GM12878 (cell line): ENCODE data around the gene NRSN2. TPM values are rescaled to one million over a fixed set of nuclear protein-coding genes. Genes with fewer than 3 reads are reported as not detected.

ENCODE experiments used
- CREB1 ChIP-seq: IDR thresholded peaks from 2 replicates; pipeline ENCODE4 v1.6.1; 2012; ENCODE audit warnings: low read depth, mild to moderate bottlenecking, inconsistent platforms
- DPF2 ChIP-seq: fragments of 450-650 bp; IDR thresholded peaks from 2 replicates; pipeline ENCODE4 v1.6.1; 2017; ENCODE audit warnings: mild to moderate bottlenecking
- EZH2 ChIP-seq: IDR thresholded peaks from 2 replicates; pipeline ENCODE4 v1.6.1; 2012; ENCODE audit warnings: low read depth, mild to moderate bottlenecking, control low read depth, inconsistent platforms, low read length, borderline replicate concordance; ENCODE audit not compliant: control insufficient read depth
- HDGF ChIP-seq: fragments of 450-650 bp; IDR thresholded peaks from 2 replicates; pipeline ENCODE4 v1.6.1; 2016; ENCODE audit warnings: antibody characterized with exemption
- IKZF1 ChIP-seq: fragments of 450-650 bp; conservative IDR thresholded peaks from 2 replicates; pipeline ENCODE4 v1.6.1; 2017; ENCODE audit warnings: antibody characterized with exemption, mild to moderate bottlenecking
- IRF4 ChIP-seq: IDR thresholded peaks from 2 replicates; pipeline ENCODE4 v1.6.1; 2011; ENCODE audit warnings: low read depth, low read length
- JUND ChIP-seq: IDR thresholded peaks from 2 replicates; pipeline ENCODE4 v1.6.1; 2012; ENCODE audit warnings: low read depth, mild to moderate bottlenecking, low read length, improper control_type of control experiment, moderate library complexity
- KAT2A ChIP-seq: conservative IDR thresholded peaks from 2 replicates; pipeline ENCODE4 v1.6.1; 2011; ENCODE audit warnings: low read depth, low read length; ENCODE audit not compliant: control insufficient read depth
- KDM1A ChIP-seq: fragments of 200-600 bp; sonication (generic); IDR thresholded peaks from 2 replicates; pipeline ENCODE4 v1.6.1; 2016; ENCODE audit warnings: borderline replicate concordance
- MEF2B ChIP-seq: fragments of 450-650 bp; IDR thresholded peaks from 2 replicates; pipeline ENCODE4 v1.6.1; 2018; ENCODE audit warnings: mild to moderate bottlenecking, moderate library complexity; ENCODE audit not compliant: partially characterized antibody, poor library complexity, severe bottlenecking
- MTA2 ChIP-seq: fragments of 450-650 bp; IDR thresholded peaks from 2 replicates; pipeline ENCODE4 v1.6.1; 2016; ENCODE audit warnings: low read depth, mild to moderate bottlenecking, moderate library complexity
- MXI1 ChIP-seq: fragments of 150-350 bp; IDR thresholded peaks from 2 replicates; pipeline ENCODE4 v1.6.1; 2011; ENCODE audit warnings: low read depth, mild to moderate bottlenecking, inconsistent platforms, low read length, improper control_type of control experiment
- MYC ChIP-seq: IDR thresholded peaks from 2 replicates; pipeline ENCODE4 v1.6.1; 2011; ENCODE audit warnings: mild to moderate bottlenecking, low read length, moderate library complexity, inconsistent platforms; ENCODE audit not compliant: insufficient read depth, insufficient replicate concordance, insufficient read length, severe bottlenecking
- NFYB ChIP-seq: IDR thresholded peaks from 2 replicates; pipeline ENCODE4 v1.6.1; 2011; ENCODE audit warnings: low read depth, mild to moderate bottlenecking, low read length, improper control_type of control experiment, moderate library complexity; ENCODE audit not compliant: insufficient read depth
- NR2C1 ChIP-seq: fragments of 450-650 bp; IDR thresholded peaks from 2 replicates; pipeline ENCODE4 v1.6.1; 2017; ENCODE audit warnings: antibody characterized with exemption, mild to moderate bottlenecking, moderate library complexity
- PAX5 ChIP-seq: IDR thresholded peaks from 2 replicates; pipeline ENCODE4 v1.6.1; 2011; ENCODE audit warnings: low read depth, low read length, borderline replicate concordance
- PBX3 ChIP-seq: IDR thresholded peaks from 2 replicates; pipeline ENCODE4 v1.6.1; 2011; ENCODE audit warnings: mild to moderate bottlenecking, low read depth, low read length, moderate library complexity; ENCODE audit not compliant: insufficient replicate concordance
- POLR2AphosphoS5 ChIP-seq: IDR thresholded peaks from 2 replicates; pipeline ENCODE4 v1.6.1; 2011; ENCODE audit warnings: mild to moderate bottlenecking, low read length, inconsistent platforms
- RAD51 ChIP-seq: fragments of 450-650 bp; IDR thresholded peaks from 2 replicates; pipeline ENCODE4 v1.6.1; 2016; ENCODE audit warnings: moderate library complexity, mild to moderate bottlenecking, inconsistent platforms
- RELA ChIP-seq: fragments of 450-650 bp; IDR thresholded peaks from 2 replicates; pipeline ENCODE4 v1.8.0; 2014; ENCODE audit warnings: borderline replicate concordance; ENCODE audit not compliant: partially characterized antibody
- RUNX3 ChIP-seq: IDR thresholded peaks from 2 replicates; pipeline ENCODE4 v1.6.1; 2012; ENCODE audit warnings: low read length, inconsistent platforms
- SMARCA5 ChIP-seq: fragments of 450-650 bp; IDR thresholded peaks from 2 replicates; pipeline ENCODE4 v1.6.1; 2017; ENCODE audit warnings: mild to moderate bottlenecking
- SP1 ChIP-seq: IDR thresholded peaks from one replicate; pipeline ENCODE4 v1.6.1; 2011; ENCODE audit warnings: low read depth, low read length
- SRF ChIP-seq, 2 experiments: IDR thresholded peaks; 2 replicates each; pipeline ENCODE4 v1.6.1; 2011; ENCODE audit warnings: low read depth in 2 of 2, low read length in 2 of 2, mild to moderate bottlenecking in 1 of 2, moderate library complexity in 1 of 2
- STAT3 ChIP-seq: IDR thresholded peaks from 2 replicates; pipeline ENCODE4 v1.6.1; 2011; ENCODE audit warnings: low read depth, low read length, improper control_type of control experiment
- TARDBP ChIP-seq: IDR thresholded peaks from 2 replicates; pipeline ENCODE4 v1.6.1; 2016; ENCODE audit warnings: borderline replicate concordance
- TCF12 ChIP-seq: IDR thresholded peaks from 2 replicates; pipeline ENCODE4 v1.6.1; 2011; ENCODE audit warnings: low read depth, mild to moderate bottlenecking, low read length
- TCF7 ChIP-seq: IDR thresholded peaks from 2 replicates; pipeline ENCODE4 v1.6.1; 2014; ENCODE audit warnings: antibody characterized with exemption, borderline replicate concordance
- ZBED1 ChIP-seq: IDR thresholded peaks from 2 replicates; pipeline ENCODE4 v1.6.1; 2016; ENCODE audit warnings: borderline replicate concordance
- polyA plus RNA-seq, 11 experiments: library from polyadenylated mRNA; depleted of rRNA in 4 of 11; unstranded in 6 of 11; stranded (reverse) in 5 of 11; fragments of >200 nt; fragmentation: Nextera tagmentation in 4 of 11; fragmentation: Illumina TruSeq in 1 of 11; extraction: Ambion mirVana in 4 of 11; extraction: Trizol in 1 of 11; gene quantifications; 1 replicate in 1 of 11; 2 replicates in 10 of 11; pipeline versions ENCODE4 v1.2.1 to v1.2.3, GENCODE V29; 2011 to 2016; ENCODE audit warnings: inconsistent platforms in 2 of 11, missing spikeins in 2 of 11, low read depth in 1 of 11
- total RNA-seq, 4 experiments: library from RNA; depleted of rRNA in 3 of 4; stranded (reverse); fragments of >200 nt in 3 of 4; fragmentation: Illumina TruSeq in 1 of 4; extraction: Trizol in 1 of 4; gene quantifications; 2 replicates each; pipeline versions ENCODE4 v1.2.1 to v1.2.3, GENCODE V29; 2013 to 2021
- TF ChIP-seq, protein P1 (sequence below): fragments of 450-650 bp; IDR thresholded peaks from 2 replicates; pipeline ENCODE4 v1.6.1; 2018; ENCODE audit warnings: mild to moderate bottlenecking, low read depth, moderate library complexity; ENCODE audit not compliant: partially characterized antibody

The NRSN2 gene
- total and polyA plus RNA-seq, 10 of the 15 experiments (the other 5 are each of a cell fraction or from before 2014, with no cell fraction given) = 6.2 to 32.4 (median 13.0) TPM

GRCh38 chr20:324177-325044 lies 22.5 kb upstream of the NRSN2 start (continued):
- TF ChIP-seq NR2C1 (0 out of 2 replicates have a peak, but pooled peaks have one; percentile 11), EZH2 (no peak), ZBED1 (no peak), HDGF (0 out of 2 replicates have a peak, but pooled peaks have one; percentile 51), SMARCA5 (no peak), MYC (peak; percentile 98), MEF2B (peak; percentile 38), MTA2 (no peak), RUNX3 (peak; percentile 10), KDM1A (no peak), STAT3 (no peak), CREB1 (no peak), IRF4 (no peak), SRF (IDR thresholded peaks at IDR 0.05; ENCODE audit: low read depth in 2 of 2, low read length in 2 of 2) (no peak), TARDBP (0 out of 2 replicates have a peak, but pooled peaks have one; percentile 41), IKZF1 (peak; percentile 82), KAT2A (no peak), PAX5 (0 out of 2 replicates have a peak, but pooled peaks have one; percentile 18), TCF7 (no peak), DPF2 (peak; percentile 64), TCF12 (no peak), SP1 (peak; percentile 25), RELA (no peak), POLR2AphosphoS5 (0 out of 2 replicates have a peak, but pooled peaks have one; percentile 45), PBX3 (no peak), NFYB (no peak), RAD51 (peak; percentile 37; the same call in 1 of the 2 replicates), JUND (no peak), MXI1 (peak; percentile 98)
- TF ChIP-seq, protein P1, sequence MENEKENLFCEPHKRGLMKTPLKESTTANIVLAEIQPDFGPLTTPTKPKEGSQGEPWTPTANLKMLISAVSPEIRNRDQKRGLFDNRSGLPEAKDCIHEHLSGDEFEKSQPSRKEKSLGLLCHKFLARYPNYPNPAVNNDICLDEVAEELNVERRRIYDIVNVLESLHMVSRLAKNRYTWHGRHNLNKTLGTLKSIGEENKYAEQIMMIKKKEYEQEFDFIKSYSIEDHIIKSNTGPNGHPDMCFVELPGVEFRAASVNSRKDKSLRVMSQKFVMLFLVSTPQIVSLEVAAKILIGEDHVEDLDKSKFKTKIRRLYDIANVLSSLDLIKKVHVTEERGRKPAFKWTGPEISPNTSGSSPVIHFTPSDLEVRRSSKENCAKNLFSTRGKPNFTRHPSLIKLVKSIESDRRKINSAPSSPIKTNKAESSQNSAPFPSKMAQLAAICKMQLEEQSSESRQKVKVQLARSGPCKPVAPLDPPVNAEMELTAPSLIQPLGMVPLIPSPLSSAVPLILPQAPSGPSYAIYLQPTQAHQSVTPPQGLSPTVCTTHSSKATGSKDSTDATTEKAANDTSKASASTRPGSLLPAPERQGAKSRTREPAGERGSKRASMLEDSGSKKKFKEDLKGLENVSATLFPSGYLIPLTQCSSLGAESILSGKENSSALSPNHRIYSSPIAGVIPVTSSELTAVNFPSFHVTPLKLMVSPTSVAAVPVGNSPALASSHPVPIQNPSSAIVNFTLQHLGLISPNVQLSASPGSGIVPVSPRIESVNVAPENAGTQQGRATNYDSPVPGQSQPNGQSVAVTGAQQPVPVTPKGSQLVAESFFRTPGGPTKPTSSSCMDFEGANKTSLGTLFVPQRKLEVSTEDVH = no peak
